Nephron progenitor cell (in vitro differentiated cells): ENCODE data around the gene KCNH1.

Experiments used
- DNase-seq: peaks from one replicate; pipeline ENCODE4 v3.0.0; 2021
- H3K27ac Mint-ChIP-seq: 2 replicates; pipeline ENCODE4 v1.8.0; 2021; ENCODE audit warnings: mild to moderate bottlenecking, moderate library complexity, mixed read lengths
- H3K27me3 Mint-ChIP-seq: 2 replicates; pipeline ENCODE4 v1.8.0; 2021; ENCODE audit warnings: mild to moderate bottlenecking, low read depth, mixed read lengths; ENCODE audit not compliant: poor library complexity
- H3K36me3 Mint-ChIP-seq: 2 replicates; pipeline ENCODE4 v1.8.0; 2021; ENCODE audit warnings: low read depth, mixed read lengths
- H3K4me1 Mint-ChIP-seq: 2 replicates; pipeline ENCODE4 v1.8.0; 2021; ENCODE audit warnings: mixed read lengths
- H3K4me3 Mint-ChIP-seq: 2 replicates; pipeline ENCODE4 v1.8.0; 2021; ENCODE audit warnings: mild to moderate bottlenecking, moderate library complexity, mixed read lengths
- H3K9me3 Mint-ChIP-seq: 2 replicates; pipeline ENCODE4 v1.8.0; 2021; ENCODE audit warnings: mild to moderate bottlenecking, moderate library complexity, mixed read lengths
- CTCF ChIP-seq: fragments of 200-600 bp; sonication (generic); IDR thresholded peaks from 2 replicates; pipeline ENCODE4 v1.5.0; 2021; ENCODE audit warnings: antibody characterized with exemption

KCNH1 gene

GRCh38 chr1:210728437-210729149, 405.4 kb downstream of the KCNH1 start:
- no peaks in the 10 kb centered on the region for H3K4me1 Mint-ChIP-seq
- TF ChIP-seq CTCF = no peak
- no peaks in the 10 kb centered on the region for H3K9me3 Mint-ChIP-seq
- no peak overlapping the region for H3K4me3 Mint-ChIP-seq
- H3K27ac Mint-ChIP-seq = no peak overlapping the region
- DNase-seq = no peak
- peaks cover 14% of the 10 kb centered on the region for H3K27me3 Mint-ChIP-seq
- H3K36me3 Mint-ChIP-seq = no peaks in the 10 kb centered on the region

GRCh38 chr1:210727709-210728108, 406.2 kb downstream of the KCNH1 start:
- peaks cover 14% of the 10 kb centered on the region for H3K27me3 Mint-ChIP-seq
- no peak for TF ChIP-seq CTCF
- H3K36me3 Mint-ChIP-seq = no peaks in the 10 kb centered on the region
- H3K4me3 Mint-ChIP-seq = no peak overlapping the region
- H3K9me3 Mint-ChIP-seq = no peaks in the 10 kb centered on the region
- H3K27ac Mint-ChIP-seq = no peak overlapping the region
- H3K4me1 Mint-ChIP-seq = no peaks in the 10 kb centered on the region
- DNase-seq = no peak

- no peaks in the 10 kb centered on the region for H3K4me1 Mint-ChIP-seq
- no peak for TF ChIP-seq CTCF
- H3K27ac Mint-ChIP-seq = no peak overlapping the region
- no peaks in the 10 kb centered on the region for H3K9me3 Mint-ChIP-seq
- H3K36me3 Mint-ChIP-seq = no peaks in the 10 kb centered on the region
- no peak overlapping the region for H3K4me3 Mint-ChIP-seq
- H3K27me3 Mint-ChIP-seq = peaks cover 11% of the 10 kb centered on the region
- peak; percentile 81 for DNase-seq
These were observed 407.3 kb downstream of the KCNH1 start for GRCh38 chr1:210726621-210727020.

GRCh38 chr1:210724768-210725167, 409.2 kb downstream of the KCNH1 start:
- TF ChIP-seq CTCF = no peak
- Mint-ChIP-seq H3K27me3 (peaks cover 9% of the 10 kb centered on the region), H3K4me3 (no peak overlapping the region), H3K27ac (no peak overlapping the region), H3K36me3 (no peaks in the 10 kb centered on the region), H3K9me3 (no peaks in the 10 kb centered on the region), H3K4me1 (no peaks in the 10 kb centered on the region)
- no peak for DNase-seq

GRCh38 chr1:210723646-210724045, 410.3 kb downstream of the KCNH1 start:
- Mint-ChIP-seq H3K4me1 (no peaks in the 10 kb centered on the region), H3K4me3 (no peak overlapping the region), H3K27ac (no peak overlapping the region), H3K27me3 (peaks cover 7% of the 10 kb centered on the region), H3K36me3 (no peaks in the 10 kb centered on the region), H3K9me3 (no peaks in the 10 kb centered on the region)
- no peak for TF ChIP-seq CTCF
- no peak for DNase-seq

- DNase-seq = no peak
- no peak for TF ChIP-seq CTCF
- peaks cover 7% of the 10 kb centered on the region for H3K27me3 Mint-ChIP-seq
- no peaks in the 10 kb centered on the region for H3K4me1 Mint-ChIP-seq
- H3K4me3 Mint-ChIP-seq = no peak overlapping the region
- H3K27ac Mint-ChIP-seq = no peak overlapping the region
- no peaks in the 10 kb centered on the region for H3K36me3 Mint-ChIP-seq
- no peaks in the 10 kb centered on the region for H3K9me3 Mint-ChIP-seq
These were observed 411.4 kb downstream of the KCNH1 start for GRCh38 chr1:210722410-210723081.
